NCI-H446 treated with DMSO at 0.1 percent for 48 hours (cell line): ENCODE data around the gene AMT.

ENCODE experiments used
- DNase-seq: peaks from one replicate; lab custom pipeline; 2025; lab: John Stamatoyannopoulos, UW

Gene AMT

GRCh38 chr3:49388289-49388820 lies 33.9 kb downstream of the AMT start:
- no peak for DNase-seq

DNA sequence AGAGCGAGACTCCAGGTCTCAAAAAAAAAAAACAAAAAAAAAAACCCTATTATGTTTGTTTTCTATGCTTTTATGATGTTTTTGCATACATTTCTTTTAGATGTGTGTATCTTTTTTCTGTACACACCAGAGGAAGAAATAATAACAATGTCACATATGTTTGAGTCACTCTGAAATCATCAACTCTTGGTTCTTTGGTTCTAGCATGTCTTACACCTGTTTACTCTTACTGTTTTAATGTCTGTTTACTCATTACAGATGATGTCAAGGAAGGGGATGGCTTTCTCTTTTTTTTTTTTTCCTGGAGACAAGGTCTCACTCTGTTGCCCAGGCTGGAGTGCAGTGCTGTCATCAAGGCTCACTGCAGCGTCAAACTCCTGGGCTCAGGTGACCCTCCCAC lies 34.6 kb downstream of the AMT start:
- DNase-seq = no peak

- DNase-seq = no peak
Observed at GRCh38 chr3:49386056-49386756, 36.1 kb downstream of the AMT start.

- no peak for DNase-seq
Observed at GRCh38 chr3:49385617-49386016, 36.7 kb downstream of the AMT start.

GRCh38 chr3:49383387-49383786 lies 38.9 kb downstream of the AMT start:
- no peak for DNase-seq

DNA sequence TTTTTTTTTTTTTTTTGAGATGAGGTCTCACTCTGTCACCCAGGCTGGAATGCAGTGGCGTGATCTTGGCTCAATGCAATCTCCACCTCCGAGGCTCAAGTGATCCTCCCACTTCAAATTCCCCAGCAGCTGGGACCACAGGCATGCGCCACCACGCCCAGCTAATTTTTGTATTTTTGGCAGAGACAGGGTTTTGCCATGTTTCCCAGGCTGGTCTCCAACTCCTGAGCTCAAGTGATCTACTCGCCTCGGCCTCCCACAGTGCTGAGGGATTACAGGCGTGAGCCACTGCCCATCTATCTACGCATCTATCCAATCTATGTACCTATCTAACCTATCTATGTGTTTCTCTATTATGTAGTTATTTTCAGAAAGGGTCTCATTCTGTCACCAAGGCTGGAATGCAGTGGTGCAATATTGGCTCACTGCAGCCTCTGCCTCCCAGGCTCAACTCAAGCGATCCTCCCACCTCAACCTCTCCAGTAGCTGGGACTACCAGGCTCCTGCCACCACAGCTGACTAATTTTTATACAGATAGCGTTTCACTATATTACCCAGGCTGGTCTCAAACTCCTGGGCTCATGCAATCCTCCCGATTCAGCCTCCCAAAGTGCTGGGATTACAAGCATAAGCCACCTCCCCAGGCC lies 43.9 kb downstream of the AMT start:
- DNase-seq = no peak

- no peak for DNase-seq
Observed at GRCh38 chr3:49377483-49377882, 44.8 kb downstream of the AMT start.

GRCh38 chr3:49371946-49372345 lies 50.3 kb downstream of the AMT start:
- DNase-seq = no peak

GRCh38 chr3:49370585-49371290 lies 51.5 kb downstream of the AMT start:
- DNase-seq = no peak
